ENCODE results near the gene SLC37A1.

Gene SLC37A1

DNA sequence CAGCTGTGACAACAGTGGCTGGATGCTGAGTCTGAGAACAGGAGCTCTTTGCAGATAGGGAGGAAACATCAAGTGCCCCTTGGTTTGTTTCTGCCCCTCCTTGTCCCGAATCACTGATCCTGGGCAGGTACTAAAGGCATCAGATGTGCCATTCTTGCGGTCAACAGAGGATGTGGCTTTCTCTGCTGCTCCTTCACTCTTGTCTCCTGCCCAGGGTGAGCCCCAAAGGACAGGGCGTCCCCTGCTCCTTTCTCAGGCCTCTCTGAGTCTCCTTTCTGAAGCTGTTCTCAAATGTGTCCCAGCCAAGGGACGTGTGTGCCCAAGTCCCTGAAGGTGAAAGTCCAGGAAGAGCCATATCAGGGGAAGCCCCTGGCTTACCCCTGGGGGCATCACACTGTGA, 31.7 kb downstream of the SLC37A1 start:
- DNase-seq (ENCODE audit: low read depth): no peak

- no peak for DNase-seq (ENCODE audit: low read depth)
Observed at GRCh38 chr21:42545745-42546144, 32.1 kb downstream of the SLC37A1 start.

DNA sequence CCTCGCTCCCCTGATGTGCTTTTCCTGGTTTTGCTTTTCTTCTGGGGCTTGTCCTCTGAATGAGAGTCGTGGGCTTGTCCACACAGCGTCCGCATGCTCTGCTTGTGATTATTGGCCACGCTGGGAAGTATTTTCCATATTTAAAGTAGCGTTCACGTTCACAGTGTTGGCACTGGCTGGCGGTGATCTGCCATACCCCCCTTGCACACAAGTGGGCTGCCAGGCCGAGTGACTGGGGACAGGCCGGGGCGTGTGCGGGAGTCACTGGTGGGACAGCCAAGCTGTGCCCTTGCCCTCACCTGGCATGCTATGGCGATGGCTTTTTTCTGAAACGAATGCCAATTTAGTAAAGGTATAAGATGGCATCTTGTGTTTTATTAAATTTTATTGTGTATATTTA, 32.8 kb downstream of the SLC37A1 start:
- no peak for DNase-seq (ENCODE audit: low read depth)

GRCh38 chr21:42547001-42547905, 33.6 kb downstream of the SLC37A1 start:
- DNase-seq (ENCODE audit: low read depth): no peak

DNA sequence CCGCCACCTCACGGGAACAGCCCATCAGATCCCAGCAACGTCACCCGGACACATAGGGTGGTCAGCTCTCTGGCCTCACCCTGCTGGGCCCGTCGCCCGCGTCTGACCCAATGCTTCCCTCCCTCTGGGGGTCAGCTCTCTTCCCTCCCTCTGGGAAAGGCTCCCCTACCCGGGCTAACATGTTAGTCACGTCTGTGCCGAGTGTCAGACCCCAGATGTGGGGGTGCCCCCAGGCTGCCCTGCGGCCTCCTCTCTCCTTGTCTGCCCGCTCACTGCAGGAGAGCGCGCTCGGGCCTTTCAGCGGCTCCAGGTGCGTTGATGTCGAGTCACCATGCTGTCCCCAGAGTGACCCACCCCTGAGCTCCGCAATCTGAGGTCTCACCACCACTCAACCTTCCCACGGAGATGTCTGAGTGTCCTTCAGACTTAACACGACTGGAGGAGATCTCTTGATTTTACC, 34.3 kb downstream of the SLC37A1 start:
- DNase-seq (ENCODE audit: low read depth): no peak

DNA sequence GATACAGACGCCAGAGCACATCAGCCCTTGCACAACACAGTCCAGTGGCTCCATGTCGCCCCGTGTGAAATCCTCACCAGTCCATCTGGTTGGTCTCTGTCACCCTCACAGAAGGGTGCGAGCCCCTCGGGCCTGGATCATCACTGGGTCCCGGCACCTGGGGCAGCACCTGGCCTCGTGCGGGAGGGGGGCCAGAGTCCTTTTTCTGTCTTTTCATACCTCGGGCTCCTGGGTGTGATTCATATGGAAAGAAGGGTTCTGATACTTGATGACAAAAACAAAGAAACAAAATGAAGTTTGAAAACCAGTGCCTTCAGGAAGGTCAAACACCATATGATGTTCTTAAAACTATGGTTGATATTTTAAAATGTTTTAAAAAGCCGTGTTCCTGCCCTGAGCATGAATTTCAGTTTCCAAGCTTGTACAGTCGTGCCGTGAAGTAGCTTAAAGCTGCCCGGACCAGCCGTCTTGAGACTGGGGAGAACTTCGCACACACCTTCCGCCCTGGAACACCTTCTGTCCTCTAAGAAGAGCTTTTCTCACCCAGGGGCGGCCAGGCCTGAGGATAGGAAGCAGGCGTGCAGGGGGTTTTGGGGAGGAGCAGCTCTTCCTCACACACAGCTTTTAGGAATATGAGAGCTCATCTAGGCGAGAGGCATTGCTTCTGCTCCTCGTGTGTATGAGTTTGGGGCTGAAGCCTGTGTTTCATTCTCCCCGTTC, 35.2 kb downstream of the SLC37A1 start:
- no peak for DNase-seq (ENCODE audit: low read depth)

DNA sequence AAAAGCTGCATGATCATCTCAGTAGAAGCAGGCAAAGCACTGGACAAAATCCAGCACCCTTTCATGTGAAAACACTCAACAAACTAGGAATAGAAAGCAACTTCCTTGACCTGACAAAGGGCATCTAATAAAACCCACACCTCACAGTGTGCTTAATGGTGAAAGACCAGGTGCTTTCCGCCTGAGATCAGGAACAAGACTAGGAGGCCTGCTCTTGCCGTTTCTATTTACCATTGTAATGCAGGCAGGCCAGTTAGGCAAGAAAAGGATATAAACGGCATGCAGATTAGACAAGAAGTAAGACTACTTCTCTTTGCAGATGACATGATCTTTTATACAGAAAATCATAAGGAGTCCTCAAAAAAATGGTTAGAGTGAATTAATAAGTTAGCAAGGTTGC, 37.2 kb downstream of the SLC37A1 start:
- DNase-seq (ENCODE audit: low read depth): no peak

- no peak for DNase-seq (ENCODE audit: low read depth)
Observed at GRCh38 chr21:42552407-42553336, 39.0 kb downstream of the SLC37A1 start.

- DNase-seq (ENCODE audit: low read depth): no peak
Observed at GRCh38 chr21:42553435-42553834, 39.8 kb downstream of the SLC37A1 start.

DNA sequence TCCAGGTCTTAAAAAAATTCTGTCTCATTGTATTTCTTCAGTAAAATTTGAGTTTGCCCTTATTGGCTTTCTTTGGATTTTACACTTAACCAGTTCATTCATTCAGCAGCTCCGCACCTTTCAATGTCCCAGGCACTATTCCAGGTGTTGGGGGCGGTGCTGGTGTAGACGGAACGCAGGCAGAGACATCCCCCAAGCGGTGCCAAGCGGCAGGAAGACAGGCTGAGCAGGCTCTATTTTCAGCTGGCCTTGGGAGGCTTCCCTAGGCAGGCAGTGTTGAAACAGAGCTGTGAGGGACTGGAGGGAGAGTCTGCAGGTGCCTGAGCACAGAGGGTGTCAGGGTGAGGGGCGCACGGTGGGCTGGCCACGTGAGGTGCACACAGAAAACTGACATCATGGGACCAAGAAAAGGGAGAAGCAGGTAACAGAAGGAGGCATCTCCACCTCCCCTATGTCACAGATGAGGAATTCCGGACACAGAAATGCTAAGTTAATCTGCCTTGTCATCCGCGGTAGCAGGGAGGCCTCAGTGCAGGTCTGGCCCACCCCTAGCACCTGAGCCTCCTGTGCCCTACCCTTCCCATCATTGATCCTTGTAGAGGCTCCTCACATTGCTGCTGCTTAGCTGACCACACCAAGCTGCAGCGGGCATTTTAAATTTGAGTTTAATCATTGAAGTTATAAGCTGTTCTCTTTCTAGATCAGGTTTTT, 40.8 kb downstream of the SLC37A1 start:
- no peak for DNase-seq (ENCODE audit: low read depth)

DNA sequence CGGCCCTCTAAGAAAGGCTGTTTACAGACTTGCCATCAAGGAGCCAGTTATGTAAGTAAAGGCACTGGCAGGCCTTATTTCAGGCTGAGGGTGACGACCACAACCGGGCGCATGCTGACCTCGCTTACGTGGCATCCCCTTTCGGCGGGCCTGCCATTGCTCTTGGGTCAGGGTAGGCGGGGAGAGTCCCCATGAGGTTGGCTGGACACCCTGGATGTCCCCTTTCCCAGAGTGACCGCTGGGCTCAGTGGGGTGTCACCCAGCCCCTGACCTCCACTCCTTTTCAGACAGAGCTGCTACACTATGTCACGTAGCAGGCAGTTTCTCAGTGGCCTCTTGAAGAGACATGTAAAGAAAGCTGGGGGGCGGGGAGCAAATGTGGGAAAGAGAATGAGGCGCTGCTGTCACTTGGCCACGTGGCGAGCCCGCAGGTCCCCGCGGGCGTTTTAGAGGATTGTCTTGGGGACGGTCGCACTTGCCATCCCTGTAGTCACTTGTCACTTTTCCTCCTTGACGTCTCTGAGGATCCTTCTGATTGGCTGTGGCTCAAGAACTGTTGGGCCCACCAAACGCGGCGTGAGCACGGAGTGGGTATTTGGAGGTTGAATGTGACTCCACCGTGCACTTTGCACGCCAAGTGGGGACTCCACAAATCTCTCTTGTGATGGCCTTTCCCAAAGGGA, 42.2 kb downstream of the SLC37A1 start:
- no peak for DNase-seq (ENCODE audit: low read depth)

- DNase-seq (ENCODE audit: low read depth): no peak
Observed at GRCh38 chr21:42556476-42556875, 42.8 kb downstream of the SLC37A1 start.

DNA sequence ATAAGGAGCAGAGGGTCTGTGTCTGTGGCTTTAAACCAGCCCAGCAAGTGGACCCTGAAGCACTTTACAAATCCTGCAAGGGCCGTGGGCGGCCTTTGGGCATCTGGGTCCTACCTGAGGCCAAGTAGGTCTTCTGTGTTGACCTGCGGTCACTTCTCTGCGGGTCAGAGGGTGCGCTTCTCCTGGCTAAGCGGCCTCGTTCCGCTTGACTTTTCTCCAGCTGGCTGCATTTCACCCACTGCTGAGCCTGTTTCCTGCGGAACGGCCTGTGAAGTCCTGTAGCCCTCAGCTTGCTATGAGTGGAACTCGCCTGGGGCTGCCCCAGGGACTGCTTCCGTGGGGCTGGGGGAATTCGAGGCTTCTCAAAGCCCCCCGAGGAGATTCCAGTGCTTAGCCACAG, 43.3 kb downstream of the SLC37A1 start:
- no peak for DNase-seq (ENCODE audit: low read depth)

- DNase-seq (ENCODE audit: low read depth): no peak
Observed at GRCh38 chr21:42557420-42557819, 43.8 kb downstream of the SLC37A1 start.

DNA sequence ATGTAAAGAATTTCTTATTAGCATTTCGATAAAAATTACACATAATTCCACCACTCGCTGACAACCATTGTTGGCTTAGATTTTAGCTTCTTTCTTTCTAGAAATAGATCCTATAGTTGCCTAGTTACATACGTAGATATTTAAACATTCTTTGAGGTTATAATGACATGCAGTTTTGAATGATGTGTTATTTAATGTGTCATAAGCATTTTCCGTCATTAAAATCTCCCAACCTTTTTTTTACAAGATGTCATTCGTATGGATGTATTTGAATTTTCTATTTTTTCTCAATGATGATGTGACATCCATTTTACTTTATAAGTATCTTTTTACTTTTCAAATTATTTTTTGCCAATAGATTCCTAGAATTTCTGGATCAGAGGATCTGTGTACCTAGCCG, 44.7 kb downstream of the SLC37A1 start:
- no peak for DNase-seq (ENCODE audit: low read depth)

DNA sequence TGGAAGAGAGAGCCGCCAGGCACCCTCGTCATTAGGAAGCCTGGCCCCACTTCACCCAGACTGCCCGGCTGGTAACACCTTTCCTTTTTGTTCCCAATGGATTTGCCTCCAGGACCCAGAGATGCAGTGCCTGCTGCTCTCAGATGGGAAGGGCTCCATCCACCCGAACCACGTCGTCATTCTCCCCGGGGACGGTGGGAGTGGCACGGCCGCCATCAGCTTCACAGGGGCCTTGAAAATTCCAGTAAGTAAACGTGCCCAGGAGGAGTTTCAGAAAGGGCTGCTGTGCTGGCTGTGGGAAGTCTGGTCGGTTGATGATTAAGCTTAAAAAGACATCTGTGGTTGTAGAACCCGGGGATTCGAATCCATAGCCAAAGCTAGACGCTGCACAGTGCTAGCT, 45.2 kb downstream of the SLC37A1 start:
- no peak for DNase-seq (ENCODE audit: low read depth)

DNA sequence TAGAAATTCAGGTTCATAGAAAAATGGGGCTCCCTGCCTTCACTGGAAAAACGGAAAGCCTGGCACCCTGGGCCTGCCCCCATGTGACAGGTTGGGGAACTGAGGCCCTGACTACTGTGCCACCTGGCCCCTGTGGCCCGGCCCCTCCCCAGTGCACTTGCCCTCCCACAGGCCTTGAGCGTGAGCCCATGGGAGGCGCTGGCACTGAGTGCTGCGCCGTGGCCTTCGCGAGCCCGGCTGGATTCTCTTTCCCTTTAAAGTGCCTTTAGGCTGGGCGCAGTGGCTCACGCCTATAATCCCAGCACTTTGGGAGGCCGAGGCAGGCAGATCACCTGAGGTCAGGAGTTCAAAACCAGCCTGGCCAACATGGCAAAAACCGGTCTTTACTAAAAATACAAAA, 45.7 kb downstream of the SLC37A1 start:
- no peak for DNase-seq (ENCODE audit: low read depth)

DNA sequence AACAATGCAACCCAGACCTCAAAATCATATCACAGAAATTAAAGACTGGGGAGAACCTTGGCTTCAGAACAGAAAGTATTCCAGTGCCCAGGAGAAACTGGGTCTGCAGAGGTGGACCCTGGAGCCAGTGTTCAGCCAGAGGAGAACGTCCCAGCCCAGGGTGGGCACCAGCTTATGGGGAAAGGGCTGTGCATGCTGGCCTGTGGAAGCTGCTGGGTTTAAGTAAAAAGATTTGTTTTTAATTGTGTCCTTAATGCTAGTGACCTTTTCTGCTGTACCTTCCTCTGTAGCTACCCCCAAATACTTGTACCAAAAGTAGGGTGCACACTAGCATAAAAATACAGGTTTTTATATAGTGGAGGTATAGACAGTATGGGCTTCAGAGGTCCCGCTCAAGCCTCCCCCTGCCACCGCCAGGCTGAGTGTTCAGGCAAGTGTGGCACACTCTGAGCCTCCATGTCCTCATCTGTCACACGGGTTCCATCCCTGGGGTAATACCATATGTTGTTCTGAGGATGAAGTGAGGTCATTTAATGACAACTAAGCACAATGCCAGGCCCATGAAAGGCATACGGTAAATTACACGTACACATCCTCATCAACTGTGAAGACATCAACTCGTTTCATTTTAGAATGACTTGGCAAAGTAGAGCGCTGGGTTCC, 47.0 kb downstream of the SLC37A1 start:
- no peak for DNase-seq (ENCODE audit: low read depth)

GRCh38 chr21:42561762-42562650, 48.4 kb downstream of the SLC37A1 start:
- DNase-seq (ENCODE audit: low read depth): no peak
